Measurements from ENCODE around the gene KDM5B. TPM values are rescaled to one million over a fixed set of nuclear protein-coding genes. Genes with fewer than 3 reads are reported as not detected.

Gene KDM5B
- total and polyA plus RNA-seq, 4 experiments from 2014 or later = 6.5 to 64.6 (median 39.4) TPM

DNA sequence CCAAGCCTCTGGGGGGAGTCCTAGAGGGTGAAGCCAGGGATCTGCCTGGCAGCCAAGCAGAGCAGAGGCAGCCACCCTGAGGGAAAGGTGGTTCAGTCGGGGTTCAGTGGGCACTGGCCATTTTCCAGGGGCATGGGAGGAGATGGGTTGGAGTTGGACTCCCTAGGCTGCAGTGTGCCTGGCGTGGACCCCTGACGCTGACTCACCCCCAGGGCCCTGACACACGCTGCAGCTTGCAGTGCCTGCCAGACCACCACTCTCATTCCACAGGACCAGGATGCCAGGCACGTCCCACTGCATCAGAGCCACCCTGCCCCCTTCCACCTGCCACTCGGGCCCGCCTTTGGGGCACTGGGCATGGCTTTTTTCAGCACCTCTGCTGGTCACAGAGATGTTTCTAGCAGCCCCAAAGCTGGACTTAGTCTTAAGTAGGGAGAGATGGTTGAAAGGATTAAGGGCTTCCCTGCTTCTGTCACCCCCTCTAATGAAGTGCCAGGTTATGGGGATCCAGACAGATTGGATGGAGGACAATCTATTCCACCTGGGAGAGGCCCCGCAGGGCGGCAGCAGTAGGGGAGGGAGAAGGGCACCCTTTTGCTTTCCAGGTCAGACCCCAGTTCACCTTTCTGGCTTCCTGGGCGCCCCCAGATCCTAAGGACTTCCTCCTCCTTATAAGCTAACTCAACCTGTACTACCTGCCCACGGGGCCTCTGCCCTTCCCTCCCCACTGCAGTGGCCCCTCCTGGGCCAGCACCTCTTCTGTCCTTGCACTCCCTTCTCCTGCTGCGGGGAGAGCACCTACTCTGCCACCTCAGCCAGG is 99.6 kb downstream of the KDM5B start:
- no peak overlapping the region for H3K27ac Mint-ChIP-seq
- peaks cover 27% of the 10 kb centered on the region for H3K27me3 ChIP-seq (ENCODE audit: insufficient read depth, low read length)
- intact Hi-C loops (cut with micrococcal nuclease) = no loop called here
- H3K4me1 Mint-ChIP-seq = peaks cover 0 to 5% (median 0%) of the 10 kb centered on the region in 4 donors
- ChIA-PET CTCF (ENCODE audit: partially characterized antibody) (interaction anchor here (0.9 to 1.1 kb wide), 2 partner anchors 10 to 11 kb away, joined by 3 to 4 read pairs; no protein-coding TSS in a partner anchor), POLR2A (ENCODE audit: partially characterized antibody) (no interaction called here)
- no peak overlapping the region for H3K4me3 Mint-ChIP-seq
- H3K36me3 Mint-ChIP-seq = no peaks in the 10 kb centered on the region
- H3K9me3 ChIP-seq (ENCODE audit: control insufficient read depth in 1 of 2, low read length in 2 of 2) = no peaks in the 10 kb centered on the region
- H3K36me3 ChIP-seq (ENCODE audit: insufficient read depth, low read length) = no peaks in the 10 kb centered on the region
- H3K4me3 ChIP-seq (ENCODE audit: low read length in 2 of 2) = no peak overlapping the region
- H3K27me3 Mint-ChIP-seq = peaks cover 49 to 66% of the 10 kb centered on the region in 2 donors
- no peaks in the 10 kb centered on the region for H3K9me3 Mint-ChIP-seq
- no peak for DNase-seq
- no peaks in the 10 kb centered on the region for H3K4me1 ChIP-seq (ENCODE audit: insufficient read depth, low read length)
- H3K27ac ChIP-seq (ENCODE audit: low read depth, low read length) = no peak overlapping the region

- Histone ChIP-seq H3K36me3 (ENCODE audit: insufficient read depth, low read length) (no peaks in the 10 kb centered on the region), H3K27me3 (ENCODE audit: insufficient read depth, low read length) (peaks cover 27% of the 10 kb centered on the region), H3K4me1 (ENCODE audit: insufficient read depth, low read length) (no peaks in the 10 kb centered on the region), H3K27ac (ENCODE audit: low read depth, low read length) (no peak overlapping the region), H3K4me3 (ENCODE audit: low read length in 2 of 2) (no peak overlapping the region), H3K9me3 (ENCODE audit: control insufficient read depth in 1 of 2, low read length in 2 of 2) (no peaks in the 10 kb centered on the region)
- Mint-ChIP-seq H3K27ac (no peak overlapping the region), H3K9me3 (no peaks in the 10 kb centered on the region), H3K4me3 (no peak overlapping the region), H3K36me3 (no peaks in the 10 kb centered on the region), H3K4me1 (peaks cover 0 to 5% (median 0%) of the 10 kb centered on the region in 4 donors), H3K27me3 (peaks cover 40 to 65% of the 10 kb centered on the region in 2 donors)
- DNase-seq = no peak
- intact Hi-C loops (cut with micrococcal nuclease) = no loop called here
- ChIA-PET CTCF (ENCODE audit: partially characterized antibody) (no interaction called here), POLR2A (ENCODE audit: partially characterized antibody) (no interaction called here)
Observed at GRCh38 chr1:202706851-202707250, 101.4 kb downstream of the KDM5B start.

DNA sequence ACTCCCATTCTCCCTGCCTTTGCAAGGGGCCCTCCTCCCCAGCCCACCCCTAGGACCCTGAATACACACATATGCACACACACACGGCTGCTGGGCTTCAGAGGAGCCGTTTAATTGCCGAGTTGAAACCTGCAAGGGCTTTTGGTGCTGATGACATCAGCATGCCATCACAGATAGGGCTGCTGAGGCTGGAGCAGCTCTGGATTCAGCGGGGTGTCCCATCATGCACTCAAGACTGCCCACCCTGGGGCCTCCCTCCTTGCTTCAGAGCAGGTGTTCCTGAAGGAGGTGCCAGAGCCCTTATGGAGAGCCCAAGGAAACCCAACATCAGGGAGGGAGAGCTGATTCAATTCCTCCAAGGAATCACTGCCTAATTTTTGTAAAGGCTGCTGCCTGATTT is 103.6 kb downstream of the KDM5B start:
- CTCF ChIA-PET (ENCODE audit: partially characterized antibody) = no interaction called here
- H3K4me1 Mint-ChIP-seq = peaks cover 0 to 5% (median 0%) of the 10 kb centered on the region in 4 donors

DNA sequence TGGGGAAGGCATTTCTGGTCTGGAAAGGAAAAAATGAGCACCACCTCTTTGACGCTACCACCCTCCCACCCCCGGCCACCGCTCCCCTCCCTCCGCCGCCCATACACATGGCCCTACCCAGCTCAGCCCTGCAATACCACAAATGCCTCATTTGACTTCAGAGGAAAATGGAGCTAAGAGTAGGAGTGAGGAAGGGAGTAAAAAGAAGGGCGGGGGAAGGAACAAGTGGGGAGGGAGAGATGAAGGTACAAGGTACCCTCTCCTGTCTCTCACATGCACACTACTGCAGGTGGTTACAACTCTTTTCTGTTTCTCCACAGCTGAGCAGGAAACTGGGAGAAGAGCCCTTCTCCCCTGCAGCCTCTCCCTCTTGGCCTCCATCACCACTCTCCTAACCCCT is 105.0 kb downstream of the KDM5B start:
- no peaks in the 10 kb centered on the region for H3K9me3 Mint-ChIP-seq
- no peak overlapping the region for H3K4me3 Mint-ChIP-seq

More for the DNA sequence above, 103.6 kb downstream of the KDM5B start:
- no peak overlapping the region for H3K4me3 Mint-ChIP-seq
- DNase-seq = no peak
- peaks cover 14% of the 10 kb centered on the region for H3K27me3 ChIP-seq (ENCODE audit: insufficient read depth, low read length)
- H3K27ac ChIP-seq (ENCODE audit: low read depth, low read length) = no peak overlapping the region
- intact Hi-C loops (cut with micrococcal nuclease) = no loop called here
- no peaks in the 10 kb centered on the region for H3K4me1 ChIP-seq (ENCODE audit: insufficient read depth, low read length)
- peaks cover 28 to 54% of the 10 kb centered on the region in 2 donors for H3K27me3 Mint-ChIP-seq
- no peak overlapping the region for H3K27ac Mint-ChIP-seq
- H3K36me3 Mint-ChIP-seq = no peaks in the 10 kb centered on the region
- H3K4me3 ChIP-seq (ENCODE audit: low read length in 2 of 2) = no peak overlapping the region
- no peaks in the 10 kb centered on the region for H3K9me3 Mint-ChIP-seq
- POLR2A ChIA-PET (ENCODE audit: partially characterized antibody) = no interaction called here
- no peaks in the 10 kb centered on the region for H3K36me3 ChIP-seq (ENCODE audit: insufficient read depth, low read length)
- no peaks in the 10 kb centered on the region for H3K9me3 ChIP-seq (ENCODE audit: control insufficient read depth in 1 of 2, low read length in 2 of 2)

DNA sequence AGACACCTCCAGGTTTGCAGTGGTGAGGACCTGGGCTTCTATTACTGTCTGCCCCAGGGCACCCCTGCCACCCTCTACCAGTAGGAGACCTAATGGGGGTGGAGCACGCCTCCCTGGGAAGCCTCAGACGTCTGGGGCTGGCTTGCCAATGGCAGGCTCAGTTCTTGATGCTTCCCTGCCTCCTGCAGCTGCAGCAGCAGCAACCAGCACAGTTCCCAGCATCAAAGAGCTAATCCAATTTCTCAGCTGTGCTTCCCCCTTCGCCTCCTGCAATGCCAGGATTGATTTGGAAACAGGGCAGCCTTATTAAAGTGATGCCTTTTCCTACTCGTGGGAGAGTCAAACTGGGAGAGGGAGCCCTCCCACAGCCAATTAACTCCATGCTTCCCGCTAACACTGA is 106.1 kb downstream of the KDM5B start:
- no peak overlapping the region for H3K27ac ChIP-seq (ENCODE audit: low read depth, low read length)
- peaks cover 25 to 49% of the 10 kb centered on the region in 2 donors for H3K27me3 Mint-ChIP-seq
- H3K4me1 ChIP-seq (ENCODE audit: insufficient read depth, low read length) = no peaks in the 10 kb centered on the region
- ChIA-PET POLR2A (ENCODE audit: partially characterized antibody) (no interaction called here), CTCF (ENCODE audit: partially characterized antibody) (interaction anchor here (0.6 kb wide), 1 partner anchor 17 kb away, joined by 3 read pairs; no protein-coding TSS in a partner anchor)
- H3K9me3 Mint-ChIP-seq = no peaks in the 10 kb centered on the region
- no peaks in the 10 kb centered on the region for H3K9me3 ChIP-seq (ENCODE audit: control insufficient read depth in 1 of 2, low read length in 2 of 2)
- peaks cover 0 to 6% (median 3%) of the 10 kb centered on the region in 4 donors for H3K4me1 Mint-ChIP-seq
- no peaks in the 10 kb centered on the region for H3K36me3 Mint-ChIP-seq
- H3K27ac Mint-ChIP-seq = no peak overlapping the region
- intact Hi-C loops (cut with micrococcal nuclease) = no loop called here
- no peaks in the 10 kb centered on the region for H3K36me3 ChIP-seq (ENCODE audit: insufficient read depth, low read length)
- no peak for DNase-seq
- peaks cover under 1% of the 10 kb centered on the region for H3K27me3 ChIP-seq (ENCODE audit: insufficient read depth, low read length)
- H3K4me3 Mint-ChIP-seq = no peak overlapping the region
- H3K4me3 ChIP-seq (ENCODE audit: low read length in 2 of 2) = no peak overlapping the region

More for the DNA sequence above, 105.0 kb downstream of the KDM5B start:
- H3K4me1 ChIP-seq (ENCODE audit: insufficient read depth, low read length) = no peaks in the 10 kb centered on the region
- no peaks in the 10 kb centered on the region for H3K36me3 Mint-ChIP-seq
- no peak overlapping the region for H3K27ac Mint-ChIP-seq
- no peak overlapping the region for H3K27ac ChIP-seq (ENCODE audit: low read depth, low read length)
- CTCF ChIA-PET (ENCODE audit: partially characterized antibody) = no interaction called here
- POLR2A ChIA-PET (ENCODE audit: partially characterized antibody) = no interaction called here
- no peak overlapping the region for H3K4me3 ChIP-seq (ENCODE audit: low read length in 2 of 2)
- peaks cover 0 to 5% (median 2%) of the 10 kb centered on the region in 4 donors for H3K4me1 Mint-ChIP-seq
- intact Hi-C loops (cut with micrococcal nuclease) = no loop called here
- DNase-seq = no peak
- H3K9me3 ChIP-seq (ENCODE audit: control insufficient read depth in 1 of 2, low read length in 2 of 2) = no peaks in the 10 kb centered on the region
- no peaks in the 10 kb centered on the region for H3K36me3 ChIP-seq (ENCODE audit: insufficient read depth, low read length)
- peaks cover under 1% of the 10 kb centered on the region for H3K27me3 ChIP-seq (ENCODE audit: insufficient read depth, low read length)
- peaks cover 20 to 52% of the 10 kb centered on the region in 2 donors for H3K27me3 Mint-ChIP-seq

DNA sequence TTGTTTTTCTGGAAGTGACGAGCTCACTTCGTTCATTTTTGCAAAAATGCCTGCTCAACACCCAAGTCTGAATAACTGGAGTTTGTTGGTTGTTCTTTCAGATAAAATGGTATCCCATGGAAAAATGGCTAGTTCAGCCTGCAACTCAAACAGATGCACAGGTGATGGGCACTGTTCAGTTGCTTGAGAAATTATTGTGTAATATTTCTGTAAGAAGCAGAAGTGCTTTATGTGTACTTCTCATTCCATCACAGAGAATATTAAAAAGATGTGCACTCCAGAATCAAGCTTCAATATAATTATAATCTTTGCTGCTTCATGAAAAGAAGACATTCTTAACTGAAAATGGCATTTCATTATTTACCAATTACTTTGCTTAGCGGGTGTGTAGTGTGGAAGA is 107.0 kb downstream of the KDM5B start:
- Mint-ChIP-seq H3K36me3 (no peaks in the 10 kb centered on the region), H3K4me3 (no peak overlapping the region), H3K27ac (no peak overlapping the region), H3K27me3 (peaks cover 27 to 47% of the 10 kb centered on the region in 2 donors), H3K9me3 (no peaks in the 10 kb centered on the region), H3K4me1 (peaks cover 0 to 6% (median 3%) of the 10 kb centered on the region in 4 donors)
- Histone ChIP-seq H3K4me1 (ENCODE audit: insufficient read depth, low read length) (no peaks in the 10 kb centered on the region), H3K9me3 (ENCODE audit: control insufficient read depth in 1 of 2, low read length in 2 of 2) (no peaks in the 10 kb centered on the region), H3K27ac (ENCODE audit: low read depth, low read length) (no peak overlapping the region), H3K36me3 (ENCODE audit: insufficient read depth, low read length) (no peaks in the 10 kb centered on the region), H3K4me3 (ENCODE audit: low read length in 2 of 2) (no peak overlapping the region), H3K27me3 (ENCODE audit: insufficient read depth, low read length) (peaks cover 6% of the 10 kb centered on the region)
- DNase-seq = no peak
- intact Hi-C loops (cut with micrococcal nuclease) = no loop called here
- ChIA-PET POLR2A (ENCODE audit: partially characterized antibody) (no interaction called here), CTCF (ENCODE audit: partially characterized antibody) (interaction anchor here (1.4 kb wide), 1 partner anchor 101 kb away, joined by 3 read pairs; no protein-coding TSS in a partner anchor)

- ChIA-PET POLR2A (ENCODE audit: partially characterized antibody) (no interaction called here), CTCF (ENCODE audit: partially characterized antibody) (interaction anchor here (0.9 to 1.8 kb wide), 4 partner anchors 12 to 100 kb away, joined by 3 to 5 read pairs (median 3); no protein-coding TSS in a partner anchor)
- H3K9me3 Mint-ChIP-seq = peaks cover 0 to 4% (median 0%) of the 10 kb centered on the region in 8 donors
- Histone ChIP-seq H3K27ac (ENCODE audit: low read depth, low read length) (no peak overlapping the region), H3K9me3 (ENCODE audit: control insufficient read depth in 1 of 2, low read length in 2 of 2) (no peaks in the 10 kb centered on the region), H3K4me1 (ENCODE audit: insufficient read depth, low read length) (no peaks in the 10 kb centered on the region), H3K4me3 (ENCODE audit: low read length in 2 of 2) (no peak overlapping the region), H3K27me3 (ENCODE audit: insufficient read depth, low read length) (peaks cover 6% of the 10 kb centered on the region), H3K36me3 (ENCODE audit: insufficient read depth, low read length) (no peaks in the 10 kb centered on the region)
- H3K4me1 Mint-ChIP-seq = peaks cover 0 to 6% (median 3%) of the 10 kb centered on the region in 4 donors
- no peak overlapping the region for H3K4me3 Mint-ChIP-seq
- H3K27me3 Mint-ChIP-seq = peaks cover 31 to 49% of the 10 kb centered on the region in 2 donors
- no peaks in the 10 kb centered on the region for H3K36me3 Mint-ChIP-seq
- no peak overlapping the region for H3K27ac Mint-ChIP-seq
- intact Hi-C loops (cut with micrococcal nuclease) = no loop called here
- no peak for DNase-seq
Observed at GRCh38 chr1:202700061-202700460, 108.2 kb downstream of the KDM5B start.
